H9 (cell line): Measurements from ENCODE around the gene FBN1. TPM values are rescaled to one million over a fixed set of nuclear protein-coding genes. Genes with fewer than 3 reads are reported as not detected.

Source experiments
- DNase-seq: peaks from one replicate; pipeline ENCODE4 v3.0.0-alpha.2; 2017
- H2AFZ ChIP-seq: one replicate; pipeline ENCODE4 v1.6.1; 2013; ENCODE audit warnings: mild to moderate bottlenecking, low read length, control low read depth, moderate library complexity
- H2AK5ac ChIP-seq: 2 replicates; pipeline ENCODE4 v1.6.1; 2013; ENCODE audit warnings: low read length, control low read depth, mixed read lengths; ENCODE audit not compliant: insufficient read length
- H2BK120ac ChIP-seq: one replicate; pipeline ENCODE4 v1.6.1; 2013; ENCODE audit warnings: low read depth, mild to moderate bottlenecking, low read length, control low read depth, inconsistent platforms; ENCODE audit not compliant: poor library complexity, severe bottlenecking
- H2BK12ac ChIP-seq: 2 replicates; pipeline ENCODE4 v1.6.1; 2013; ENCODE audit warnings: low read length, control low read depth, mixed read lengths, low read depth; ENCODE audit not compliant: insufficient read length
- H2BK15ac ChIP-seq: 2 replicates; pipeline ENCODE4 v1.6.1; 2013; ENCODE audit warnings: low read depth, low read length, control low read depth
- H2BK20ac ChIP-seq: one replicate; pipeline ENCODE4 v1.6.1; 2013; ENCODE audit warnings: low read depth, mild to moderate bottlenecking, low read length, control low read depth, inconsistent platforms; ENCODE audit not compliant: poor library complexity, severe bottlenecking
- H2BK5ac ChIP-seq: 2 replicates; pipeline ENCODE4 v1.6.1; 2013; ENCODE audit warnings: low read length, control low read depth, mixed read lengths; ENCODE audit not compliant: insufficient read length
- H3K14ac ChIP-seq: 2 replicates; pipeline ENCODE4 v1.6.1; 2013; ENCODE audit warnings: low read length, control low read depth; ENCODE audit not compliant: insufficient read depth
- H3K18ac ChIP-seq: 2 replicates; pipeline ENCODE4 v1.6.1; 2013; ENCODE audit warnings: low read depth, mild to moderate bottlenecking, mixed read lengths, low read length, control low read depth; ENCODE audit not compliant: insufficient read length
- H3K23ac ChIP-seq: 2 replicates; pipeline ENCODE4 v1.6.1; 2013; ENCODE audit warnings: low read length, control low read depth, mixed read lengths, low read depth; ENCODE audit not compliant: insufficient read length
- H3K23me2 ChIP-seq: 2 replicates; pipeline ENCODE4 v1.6.1; 2013; ENCODE audit warnings: low read depth, mild to moderate bottlenecking, mixed read lengths, low read length, control low read depth; ENCODE audit not compliant: insufficient read length, poor library complexity, severe bottlenecking
- H3K27ac ChIP-seq: 2 replicates; pipeline ENCODE4 v1.5.1; 2013; ENCODE audit warnings: low read length, control low read depth, mixed read lengths, low read depth; ENCODE audit not compliant: insufficient read length
- H3K27me3 ChIP-seq: 2 replicates; pipeline ENCODE4 v1.6.1; 2013; ENCODE audit warnings: low read length, control low read depth, inconsistent platforms; ENCODE audit not compliant: insufficient read depth
- H3K4ac ChIP-seq: 2 replicates; pipeline ENCODE4 v1.6.1; 2013; ENCODE audit warnings: low read depth, mild to moderate bottlenecking, control low read depth, inconsistent platforms, low read length, moderate library complexity
- H3K4me1 ChIP-seq: 2 replicates; pipeline ENCODE4 v1.6.1; 2013; ENCODE audit warnings: low read length, control low read depth, inconsistent platforms; ENCODE audit not compliant: insufficient read depth
- H3K4me2 ChIP-seq: 2 replicates; pipeline ENCODE4 v1.6.1; 2013; ENCODE audit warnings: low read length, control low read depth, mixed read lengths; ENCODE audit not compliant: insufficient read length, insufficient read depth
- H3K56ac ChIP-seq: 2 replicates; pipeline ENCODE4 v1.6.1; 2013; ENCODE audit warnings: low read depth, mild to moderate bottlenecking, mixed read lengths, low read length, control low read depth; ENCODE audit not compliant: insufficient read length
- H3K79me1 ChIP-seq: 2 replicates; pipeline ENCODE4 v1.6.1; 2013; ENCODE audit warnings: low read depth, mild to moderate bottlenecking, moderate library complexity, low read length, control low read depth, inconsistent platforms; ENCODE audit not compliant: insufficient read depth, poor library complexity, severe bottlenecking
- H3K79me2 ChIP-seq: 2 replicates; pipeline ENCODE4 v1.6.1; 2013; ENCODE audit warnings: low read length, control low read depth, inconsistent platforms; ENCODE audit not compliant: insufficient read depth
- H3K9ac ChIP-seq: 2 replicates; pipeline ENCODE4 v1.6.1; 2013; ENCODE audit warnings: low read length, control low read depth, mixed read lengths; ENCODE audit not compliant: insufficient read length; ENCODE audit errors: extremely low read depth
- H3K9me3 ChIP-seq: one replicate; pipeline ENCODE4 v1.6.1; 2013; ENCODE audit warnings: low read depth, low read length, inconsistent platforms; ENCODE audit not compliant: control insufficient read depth
- H3T11ph ChIP-seq: one replicate; pipeline ENCODE4 v1.6.1; 2013; ENCODE audit warnings: mild to moderate bottlenecking, low read length, control low read depth, inconsistent platforms
- H4K20me1 ChIP-seq: one replicate; pipeline ENCODE4 v1.6.1; 2013; ENCODE audit not compliant: control insufficient read depth, insufficient read length, insufficient read depth
- H4K5ac ChIP-seq: 2 replicates; pipeline ENCODE4 v1.6.1; 2013; ENCODE audit warnings: low read depth, mild to moderate bottlenecking, mixed read lengths, low read length, control low read depth; ENCODE audit not compliant: insufficient read length
- H4K8ac ChIP-seq: replicated peaks from 2 replicates; pipeline ENCODE4 v1.6.1; 2013; ENCODE audit warnings: low read length, control low read depth, mixed read lengths, low read depth; ENCODE audit not compliant: insufficient read length
- H4K91ac ChIP-seq: 2 replicates; pipeline ENCODE4 v1.6.1; 2013; ENCODE audit warnings: low read depth, mild to moderate bottlenecking, moderate library complexity, mixed read lengths, low read length, control low read depth; ENCODE audit not compliant: insufficient read length
- H3K27ac Mint-ChIP-seq, 3 experiments: 2 replicates in 2 of 3; 3 replicates in 1 of 3; pipeline ENCODE4 v1.8.0; 2020 to 2021; ENCODE audit warnings: mixed read lengths in 3 of 3, mild to moderate bottlenecking in 1 of 3, moderate library complexity in 1 of 3
- H3K27me3 Mint-ChIP-seq: 2 replicates; pipeline ENCODE4 v1.8.0; 2021; ENCODE audit warnings: low read depth, mild to moderate bottlenecking, moderate library complexity, mixed read lengths
- H3K36me3 Mint-ChIP-seq, 3 experiments: 2 replicates in 2 of 3; 3 replicates in 1 of 3; pipeline ENCODE4 v1.8.0; 2020 to 2021; ENCODE audit warnings: low read depth in 3 of 3, mixed read lengths in 3 of 3; ENCODE audit not compliant: insufficient read depth in 1 of 3
- H3K4me1 Mint-ChIP-seq, 2 experiments: 2 replicates each; pipeline ENCODE4 v1.8.0; 2020; ENCODE audit warnings: mixed read lengths in 2 of 2
- H3K4me3 Mint-ChIP-seq, 2 experiments: 2 replicates in 1 of 2; 3 replicates in 1 of 2; pipeline ENCODE4 v1.8.0; 2020 to 2021; ENCODE audit warnings: mild to moderate bottlenecking in 2 of 2, mixed read lengths in 2 of 2, moderate library complexity in 1 of 2
- H3K9me3 Mint-ChIP-seq, 2 experiments: 2 replicates in 1 of 2; 3 replicates in 1 of 2; pipeline ENCODE4 v1.8.0; 2020; ENCODE audit warnings: mild to moderate bottlenecking in 2 of 2, mixed read lengths in 2 of 2, moderate library complexity in 1 of 2
- WGBS: extraction: QIAGEN DNeasy Blood & Tissue Kit; methylation state at CpG from one replicate; pipeline ENCODE4 v1.1.7; 2013; ENCODE audit warnings: missing lambda C conversion rate, low lambda C conversion rate, mixed read lengths; ENCODE audit not compliant: insufficient read length; ENCODE audit errors: extremely low coverage; 5-methylcytosine and 5-hydroxymethylcytosine counted together
- total RNA-seq: library from RNA; stranded (reverse); gene quantifications from 2 replicates; pipeline ENCODE4 v1.2.1, GENCODE V29; 2021
- TF ChIP-seq, protein P1 (sequence below): fragments of 200-600 bp; sonication (generic); conservative IDR thresholded peaks from 3 replicates; pipeline ENCODE4 v1.8.0; 2021; ENCODE audit warnings: antibody characterized with exemption, mild to moderate bottlenecking

The FBN1 gene
- total RNA-seq, 1 experiment from 2014 or later, result 3.6 TPM

GRCh38 chr15:48510976-48511375 lies 134.5 kb downstream of the FBN1 start:
- DNase-seq, result no peak

More at GRCh38 chr15:48510976-48511375, 134.5 kb downstream of the FBN1 start:
- no peak overlapping the region for H3T11ph ChIP-seq
- TF ChIP-seq, protein P1, sequence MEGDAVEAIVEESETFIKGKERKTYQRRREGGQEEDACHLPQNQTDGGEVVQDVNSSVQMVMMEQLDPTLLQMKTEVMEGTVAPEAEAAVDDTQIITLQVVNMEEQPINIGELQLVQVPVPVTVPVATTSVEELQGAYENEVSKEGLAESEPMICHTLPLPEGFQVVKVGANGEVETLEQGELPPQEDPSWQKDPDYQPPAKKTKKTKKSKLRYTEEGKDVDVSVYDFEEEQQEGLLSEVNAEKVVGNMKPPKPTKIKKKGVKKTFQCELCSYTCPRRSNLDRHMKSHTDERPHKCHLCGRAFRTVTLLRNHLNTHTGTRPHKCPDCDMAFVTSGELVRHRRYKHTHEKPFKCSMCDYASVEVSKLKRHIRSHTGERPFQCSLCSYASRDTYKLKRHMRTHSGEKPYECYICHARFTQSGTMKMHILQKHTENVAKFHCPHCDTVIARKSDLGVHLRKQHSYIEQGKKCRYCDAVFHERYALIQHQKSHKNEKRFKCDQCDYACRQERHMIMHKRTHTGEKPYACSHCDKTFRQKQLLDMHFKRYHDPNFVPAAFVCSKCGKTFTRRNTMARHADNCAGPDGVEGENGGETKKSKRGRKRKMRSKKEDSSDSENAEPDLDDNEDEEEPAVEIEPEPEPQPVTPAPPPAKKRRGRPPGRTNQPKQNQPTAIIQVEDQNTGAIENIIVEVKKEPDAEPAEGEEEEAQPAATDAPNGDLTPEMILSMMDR, result no peak
- Mint-ChIP-seq H3K36me3 (no peaks in the 10 kb centered on the region), H3K9me3 (no peaks in the 10 kb centered on the region), H3K27ac (no peak overlapping the region), H3K27me3 (no peaks in the 10 kb centered on the region), H3K4me3 (no peak overlapping the region), H3K4me1 (0 out of 4 replicates have a peak, but pooled peaks cover 0 to 3% of the 10 kb centered on the region in 2 experiments)
- no peak overlapping the region for H2BK20ac ChIP-seq
- no peak overlapping the region for H4K91ac ChIP-seq
- no peaks in the 10 kb centered on the region for H3K4me1 ChIP-seq
- H4K20me1 ChIP-seq, result no peaks in the 10 kb centered on the region
- H3K56ac ChIP-seq, result no peak overlapping the region
- no peaks in the 10 kb centered on the region for H3K23me2 ChIP-seq
- no peak overlapping the region for H2BK15ac ChIP-seq
- no peak overlapping the region for H3K4ac ChIP-seq
- no peak overlapping the region for H3K27ac ChIP-seq
- H3K27me3 ChIP-seq, result no peaks in the 10 kb centered on the region
- no peak overlapping the region for H3K9ac ChIP-seq
- no peak overlapping the region for H4K5ac ChIP-seq
- no peak overlapping the region for H2AFZ ChIP-seq
- no peak overlapping the region for H2BK12ac ChIP-seq
- no peak overlapping the region for H2BK5ac ChIP-seq
- no peak overlapping the region for H4K8ac ChIP-seq
- H3K79me1 ChIP-seq, result no peaks in the 10 kb centered on the region
- no peak overlapping the region for H2AK5ac ChIP-seq
- no peaks in the 10 kb centered on the region for H3K9me3 ChIP-seq
- H2BK120ac ChIP-seq, result no peak overlapping the region
- H3K18ac ChIP-seq, result no peak overlapping the region
- H3K23ac ChIP-seq, result no peak overlapping the region
- H3K4me2 ChIP-seq, result no peak overlapping the region
- no peak overlapping the region for H3K14ac ChIP-seq
- WGBS, result no CpG with 5 or more reads among the region's 6 CpGs
- no peaks in the 10 kb centered on the region for H3K79me2 ChIP-seq
